Endodermal cell (in vitro differentiated cells): ENCODE measurements around the gene CAMTA1. TPM values are rescaled to one million over a fixed set of nuclear protein-coding genes. Genes with fewer than 3 reads are reported as not detected.

Experiments
- DNase-seq: peaks from one replicate; pipeline ENCODE4 v3.0.0-alpha.2; 2017
- H3K27ac ChIP-seq: 2 replicates; pipeline ENCODE4 v1.5.1; 2013; ENCODE audit warnings: mild to moderate bottlenecking, low read depth, low read length, moderate library complexity
- H3K27me3 ChIP-seq: 2 replicates; pipeline ENCODE4 v1.6.1; 2013; ENCODE audit warnings: mild to moderate bottlenecking, low read length, moderate library complexity; ENCODE audit not compliant: insufficient read depth, control insufficient read depth, poor library complexity, severe bottlenecking
- H3K36me3 ChIP-seq: 2 replicates; pipeline ENCODE4 v1.7.0; 2013; ENCODE audit warnings: mild to moderate bottlenecking, low read length, moderate library complexity; ENCODE audit not compliant: control insufficient read depth, insufficient read depth
- H3K4me1 ChIP-seq: one replicate; pipeline ENCODE4 v1.7.0; 2013; ENCODE audit warnings: low read length; ENCODE audit not compliant: control insufficient read depth, insufficient read depth
- H3K4me3 ChIP-seq: 2 replicates; pipeline ENCODE4 v1.5.1; 2013; ENCODE audit warnings: mild to moderate bottlenecking, low read length, moderate library complexity
- H3K9ac ChIP-seq: 2 replicates; pipeline ENCODE4 v1.6.1; 2013; ENCODE audit warnings: mild to moderate bottlenecking, low read length, moderate library complexity; ENCODE audit not compliant: poor library complexity, severe bottlenecking; ENCODE audit errors: extremely low read depth
- H3K9me3 ChIP-seq: 2 replicates; pipeline ENCODE4 v1.6.1; 2013; ENCODE audit warnings: mild to moderate bottlenecking, low read length, moderate library complexity; ENCODE audit not compliant: control insufficient read depth
- H3K27ac Mint-ChIP-seq: 2 replicates; pipeline ENCODE4 v1.8.0; 2020; ENCODE audit warnings: mixed read lengths
- H3K27me3 Mint-ChIP-seq: 2 replicates; pipeline ENCODE4 v1.8.0; 2021; ENCODE audit warnings: mild to moderate bottlenecking, mixed read lengths; ENCODE audit not compliant: insufficient read depth
- H3K36me3 Mint-ChIP-seq: 2 replicates; pipeline ENCODE4 v1.8.0; 2020; ENCODE audit warnings: low read depth, mixed read lengths
- H3K4me1 Mint-ChIP-seq: 2 replicates; pipeline ENCODE4 v1.8.0; 2020; ENCODE audit warnings: mixed read lengths
- H3K4me3 Mint-ChIP-seq: 2 replicates; pipeline ENCODE4 v1.8.0; 2020; ENCODE audit warnings: mild to moderate bottlenecking, moderate library complexity, mixed read lengths
- H3K9me3 Mint-ChIP-seq: 2 replicates; pipeline ENCODE4 v1.8.0; 2020; ENCODE audit warnings: mild to moderate bottlenecking, mixed read lengths
- CTCF ChIP-seq: fragments of 200-600 bp; sonication (generic); conservative IDR thresholded peaks from 2 replicates; pipeline ENCODE4 v1.5.0; 2021; ENCODE audit warnings: antibody characterized with exemption, mild to moderate bottlenecking
- WGBS, 2 experiments: methylation state at CpG; one replicate each; pipeline versions ENCODE4 v1.1.5 to v1.1.7; 2013; ENCODE audit warnings: missing lambda C conversion rate in 2 of 2, mixed read lengths in 1 of 2; ENCODE audit not compliant: insufficient coverage in 1 of 2, insufficient read length in 1 of 2; 5-methylcytosine and 5-hydroxymethylcytosine counted together
- total RNA-seq, 2 donors: library from RNA; stranded (reverse); fragmentation: NEBNext Ultra II Directional in 1 of 2; extraction: Animal tissue kit (Norgen Biotek cat#: 25700) in 1 of 2; gene quantifications; 2 replicates in 1 of 2; 3 replicates in 1 of 2; pipeline ENCODE4 v1.2.1, GENCODE V29; 2021

The CAMTA1 gene
- total RNA-seq, 2 donors from 2014 or later = 123 to 137 TPM

GRCh38 chr1:7473223-7474142, 688.2 kb downstream of the CAMTA1 start:
- H3K9me3 Mint-ChIP-seq = no peaks in the 10 kb centered on the region
- no peak for DNase-seq
- H3K27me3 Mint-ChIP-seq = no peaks in the 10 kb centered on the region
- Histone ChIP-seq H3K9ac (no peak overlapping the region), H3K27me3 (no peaks in the 10 kb centered on the region), H3K4me1 (no peaks in the 10 kb centered on the region), H3K9me3 (no peaks in the 10 kb centered on the region), H3K36me3 (no peaks in the 10 kb centered on the region), H3K4me3 (no peak overlapping the region), H3K27ac (no peak overlapping the region)
- no peaks in the 10 kb centered on the region for H3K4me1 Mint-ChIP-seq
- no peak for TF ChIP-seq CTCF
- H3K36me3 Mint-ChIP-seq = no peaks in the 10 kb centered on the region
- 92 to 96% methylated on average over 11 to 13 of the region's 13 CpGs for WGBS, 2 experiments
- H3K4me3 Mint-ChIP-seq = no peak overlapping the region
- H3K27ac Mint-ChIP-seq = no peak overlapping the region

GRCh38 chr1:7474143-7474490, 688.9 kb downstream of the CAMTA1 start:
- Histone ChIP-seq H3K36me3 (no peaks in the 10 kb centered on the region), H3K9me3 (no peaks in the 10 kb centered on the region), H3K9ac (no peak overlapping the region), H3K4me1 (no peaks in the 10 kb centered on the region), H3K4me3 (no peak overlapping the region), H3K27me3 (no peaks in the 10 kb centered on the region), H3K27ac (no peak overlapping the region)
- H3K9me3 Mint-ChIP-seq = no peaks in the 10 kb centered on the region
- no peak for TF ChIP-seq CTCF
- H3K4me3 Mint-ChIP-seq = no peak overlapping the region
- no peak overlapping the region for H3K27ac Mint-ChIP-seq
- no peak for DNase-seq
- 90 to 92% methylated on average over 3 of the region's 3 CpGs for WGBS, 2 experiments
- H3K4me1 Mint-ChIP-seq = no peaks in the 10 kb centered on the region
- H3K27me3 Mint-ChIP-seq = no peaks in the 10 kb centered on the region
- no peaks in the 10 kb centered on the region for H3K36me3 Mint-ChIP-seq

GRCh38 chr1:7474786-7475502, 689.7 kb downstream of the CAMTA1 start:
- 81 to 85% methylated on average over 10 to 13 of the region's 13 CpGs for WGBS, 2 experiments
- H3K27me3 Mint-ChIP-seq = no peaks in the 10 kb centered on the region
- Histone ChIP-seq H3K4me3 (no peak overlapping the region), H3K27ac (no peak overlapping the region), H3K27me3 (no peaks in the 10 kb centered on the region), H3K36me3 (no peaks in the 10 kb centered on the region), H3K9ac (no peak overlapping the region), H3K4me1 (no peaks in the 10 kb centered on the region), H3K9me3 (no peaks in the 10 kb centered on the region)
- peak; percentile 76 for DNase-seq
- H3K9me3 Mint-ChIP-seq = no peaks in the 10 kb centered on the region
- no peaks in the 10 kb centered on the region for H3K36me3 Mint-ChIP-seq
- no peak overlapping the region for H3K4me3 Mint-ChIP-seq
- TF ChIP-seq CTCF = peak; percentile 69
- H3K27ac Mint-ChIP-seq = no peak overlapping the region
- no peaks in the 10 kb centered on the region for H3K4me1 Mint-ChIP-seq
